Activated naive CD8-positive, alpha-beta T cell treated with anti-CD3 and anti-CD28 coated beads for 36 hours (primary cell): ENCODE data around the gene MFN1. TPM values are rescaled to one million over a fixed set of nuclear protein-coding genes. Genes with fewer than 3 reads are reported as not detected.

Source experiments
- DNase-seq: peaks from one replicate; pipeline ENCODE4 v3.0.0; 2021
- H3K27ac Mint-ChIP-seq: one replicate; pipeline ENCODE4 v1.8.0; 2022; ENCODE audit warnings: mild to moderate bottlenecking, moderate library complexity, mixed read lengths
- H3K27me3 Mint-ChIP-seq: one replicate; pipeline ENCODE4 v1.8.0; 2022; ENCODE audit warnings: mild to moderate bottlenecking, mixed read lengths
- H3K36me3 Mint-ChIP-seq: one replicate; pipeline ENCODE4 v1.8.0; 2021; ENCODE audit warnings: mild to moderate bottlenecking, mixed read lengths
- H3K4me1 Mint-ChIP-seq: one replicate; pipeline ENCODE4 v1.8.0; 2021; ENCODE audit warnings: mixed read lengths
- H3K4me3 Mint-ChIP-seq: one replicate; pipeline ENCODE4 v1.8.0; 2022; ENCODE audit warnings: mild to moderate bottlenecking, moderate library complexity, mixed read lengths
- H3K9me3 Mint-ChIP-seq: one replicate; pipeline ENCODE4 v1.8.0; 2022; ENCODE audit warnings: mixed read lengths
- total RNA-seq, 2 experiments: library from RNA; stranded (reverse); gene quantifications; one replicate each; pipeline ENCODE4 v1.2.3, GENCODE V29; 2021

The MFN1 gene
- total RNA-seq, 2 experiments from 2014 or later = 29.5 to 32.0 TPM

GRCh38 chr3:179323197-179324110 lies 24.1 kb upstream of the MFN1 start:
- peaks cover 28% of the 10 kb centered on the region for H3K4me1 Mint-ChIP-seq

GRCh38 chr3:179324270-179324754 lies 23.2 kb upstream of the MFN1 start:
- Mint-ChIP-seq H3K9me3 (no peaks in the 10 kb centered on the region), H3K4me3 (peak overlapping the region; percentile 89), H3K27ac (peak overlapping the region; percentile 93), H3K27me3 (no peaks in the 10 kb centered on the region), H3K4me1 (peaks cover 33% of the 10 kb centered on the region), H3K36me3 (peaks cover 19% of the 10 kb centered on the region)
- DNase-seq = no peak

More at GRCh38 chr3:179323197-179324110, 24.1 kb upstream of the MFN1 start:
- H3K27me3 Mint-ChIP-seq = no peaks in the 10 kb centered on the region
- H3K9me3 Mint-ChIP-seq = no peaks in the 10 kb centered on the region
- DNase-seq = peak; percentile 64
- H3K27ac Mint-ChIP-seq = peak overlapping the region; percentile 93
- peaks cover 15% of the 10 kb centered on the region for H3K36me3 Mint-ChIP-seq
- peak overlapping the region; percentile 89 for H3K4me3 Mint-ChIP-seq

GRCh38 chr3:179330438-179330837 lies 17.1 kb upstream of the MFN1 start:
- H3K4me3 Mint-ChIP-seq = no peak overlapping the region
- peak overlapping the region; percentile 38 for H3K27ac Mint-ChIP-seq
- DNase-seq = no peak
- peaks cover 24% of the 10 kb centered on the region for H3K4me1 Mint-ChIP-seq
- peaks cover 29% of the 10 kb centered on the region for H3K36me3 Mint-ChIP-seq
- H3K27me3 Mint-ChIP-seq = no peaks in the 10 kb centered on the region
- H3K9me3 Mint-ChIP-seq = no peaks in the 10 kb centered on the region

- Mint-ChIP-seq H3K36me3 (peaks cover 33% of the 10 kb centered on the region), H3K27ac (no peak overlapping the region), H3K27me3 (no peaks in the 10 kb centered on the region), H3K4me3 (no peak overlapping the region), H3K4me1 (peaks cover 19% of the 10 kb centered on the region), H3K9me3 (no peaks in the 10 kb centered on the region)
- no peak for DNase-seq
Observed at GRCh38 chr3:179332240-179332639, 15.3 kb upstream of the MFN1 start.

GRCh38 chr3:179333084-179333483 lies 14.4 kb upstream of the MFN1 start:
- DNase-seq = no peak
- H3K27ac Mint-ChIP-seq = peak overlapping the region; percentile 48
- peaks cover 17% of the 10 kb centered on the region for H3K4me1 Mint-ChIP-seq
- H3K4me3 Mint-ChIP-seq = no peak overlapping the region
- no peaks in the 10 kb centered on the region for H3K9me3 Mint-ChIP-seq
- H3K36me3 Mint-ChIP-seq = peaks cover 40% of the 10 kb centered on the region
- no peaks in the 10 kb centered on the region for H3K27me3 Mint-ChIP-seq

GRCh38 chr3:179336345-179336929 lies 11.1 kb upstream of the MFN1 start:
- Mint-ChIP-seq H3K4me1 (peaks cover 12% of the 10 kb centered on the region), H3K36me3 (peaks cover 26% of the 10 kb centered on the region), H3K27ac (no peak overlapping the region), H3K9me3 (no peaks in the 10 kb centered on the region), H3K4me3 (no peak overlapping the region), H3K27me3 (no peaks in the 10 kb centered on the region)
- no peak for DNase-seq

GRCh38 chr3:179348325-179349013 lies 960 bp downstream of the MFN1 start:
- H3K4me1 Mint-ChIP-seq = peaks cover 21% of the 10 kb centered on the region
- H3K4me3 Mint-ChIP-seq = peak overlapping the region; percentile 92
- H3K36me3 Mint-ChIP-seq = peaks cover 13% of the 10 kb centered on the region
- no peaks in the 10 kb centered on the region for H3K27me3 Mint-ChIP-seq
- DNase-seq = no peak
- no peaks in the 10 kb centered on the region for H3K9me3 Mint-ChIP-seq
- peak overlapping the region; percentile 76 for H3K27ac Mint-ChIP-seq

- peaks cover 38% of the 10 kb centered on the region for H3K36me3 Mint-ChIP-seq
- H3K27ac Mint-ChIP-seq = peak overlapping the region; percentile 57
- peaks cover 25% of the 10 kb centered on the region for H3K4me1 Mint-ChIP-seq
- H3K9me3 Mint-ChIP-seq = no peaks in the 10 kb centered on the region
- no peaks in the 10 kb centered on the region for H3K27me3 Mint-ChIP-seq
- no peak overlapping the region for H3K4me3 Mint-ChIP-seq
- no peak for DNase-seq
Observed at GRCh38 chr3:179355996-179356395, 8.5 kb downstream of the MFN1 start.

GRCh38 chr3:179363332-179363731 lies 15.8 kb downstream of the MFN1 start:
- Mint-ChIP-seq H3K9me3 (no peaks in the 10 kb centered on the region), H3K36me3 (peaks cover 12% of the 10 kb centered on the region), H3K27ac (no peak overlapping the region), H3K4me3 (no peak overlapping the region), H3K27me3 (no peaks in the 10 kb centered on the region), H3K4me1 (peaks cover 3% of the 10 kb centered on the region)
- DNase-seq = no peak

GRCh38 chr3:179369621-179370020 lies 22.1 kb downstream of the MFN1 start:
- Mint-ChIP-seq H3K9me3 (no peaks in the 10 kb centered on the region), H3K36me3 (peaks cover 2% of the 10 kb centered on the region), H3K27me3 (no peaks in the 10 kb centered on the region), H3K4me3 (no peak overlapping the region), H3K4me1 (no peaks in the 10 kb centered on the region), H3K27ac (no peak overlapping the region)
- DNase-seq = no peak

GRCh38 chr3:179373938-179374337 lies 26.4 kb downstream of the MFN1 start:
- Mint-ChIP-seq H3K27me3 (no peaks in the 10 kb centered on the region), H3K27ac (no peak overlapping the region), H3K9me3 (no peaks in the 10 kb centered on the region), H3K4me3 (no peak overlapping the region), H3K4me1 (no peaks in the 10 kb centered on the region), H3K36me3 (peaks cover 6% of the 10 kb centered on the region)
- no peak for DNase-seq

- DNase-seq = no peak
- Mint-ChIP-seq H3K27me3 (no peaks in the 10 kb centered on the region), H3K36me3 (peaks cover 13% of the 10 kb centered on the region), H3K9me3 (no peaks in the 10 kb centered on the region), H3K4me3 (no peak overlapping the region), H3K4me1 (no peaks in the 10 kb centered on the region), H3K27ac (no peak overlapping the region)
Observed at GRCh38 chr3:179375091-179375999, 27.8 kb downstream of the MFN1 start.

- H3K4me1 Mint-ChIP-seq = no peaks in the 10 kb centered on the region
- H3K27me3 Mint-ChIP-seq = no peaks in the 10 kb centered on the region
- DNase-seq = no peak
- no peak overlapping the region for H3K4me3 Mint-ChIP-seq
- no peaks in the 10 kb centered on the region for H3K9me3 Mint-ChIP-seq
- H3K36me3 Mint-ChIP-seq = peaks cover 22% of the 10 kb centered on the region
- no peak overlapping the region for H3K27ac Mint-ChIP-seq
Observed at GRCh38 chr3:179376474-179376873, 29.0 kb downstream of the MFN1 start.

GRCh38 chr3:179391906-179392305 lies 44.4 kb downstream of the MFN1 start:
- Mint-ChIP-seq H3K27me3 (no peaks in the 10 kb centered on the region), H3K4me1 (no peaks in the 10 kb centered on the region), H3K36me3 (peaks cover 15% of the 10 kb centered on the region), H3K9me3 (no peaks in the 10 kb centered on the region), H3K27ac (no peak overlapping the region), H3K4me3 (no peak overlapping the region)
- DNase-seq = no peak
